ENCODE data around the gene LRP1. TPM values are rescaled to one million over a fixed set of nuclear protein-coding genes. Genes with fewer than 3 reads are reported as not detected.

Gene LRP1
- total and polyA plus RNA-seq, 4 donors, result 87.5 to 375 (median 139) TPM

GRCh38 chr12:57216014-57216911 lies 88.0 kb downstream of the LRP1 start, which contains the start of gene NXPH4:
NXPH4 (plus strand) TSS chr12:57216794; CDS start chr12:57216970, 176 bp downstream.
- no peaks in the 10 kb centered on the region for H3K9me3 ChIP-seq (ENCODE audit: control insufficient read depth in 4 of 4, low read length in 3 of 4)
- H3K9ac ChIP-seq (ENCODE audit: low read depth in 1 of 2, low read length in 2 of 2), result no peak within 1 kb of the TSS
- 2% methylated on average over 102 of the region's 102 CpGs for WGBS
- H3K4me1 ChIP-seq (ENCODE audit: control insufficient read depth in 4 of 4, insufficient read depth in 4 of 4, low read length in 3 of 4), result peaks cover 4 to 23% (median 10%) of the 10 kb centered on the region in 4 donors
- H3K27me3 ChIP-seq (ENCODE audit: control insufficient read depth in 4 of 4, insufficient read depth in 4 of 4, low read length in 3 of 4), result peaks cover 0 to 14% (median 10%) of the 10 kb centered on the region in 4 donors
- peaks cover 0 to 16% (median 2%) of the 10 kb centered on the region in 4 donors for H3K36me3 ChIP-seq (ENCODE audit: control insufficient read depth in 4 of 4, insufficient read depth in 3 of 4, low read depth in 1 of 4, low read length in 3 of 4)
- H3K27ac ChIP-seq (ENCODE audit: low read depth in 1 of 2, low read length in 2 of 2), result no peak within 1 kb of the TSS
- TF ChIP-seq EGR1 (IDR thresholded peaks at IDR 0.05; ENCODE audit: low read depth in 2 of 2), result no peak
- no peak for TF ChIP-seq JUND (IDR thresholded peaks at IDR 0.05)
- TF ChIP-seq ATF3 (IDR thresholded peaks at IDR 0.05), result no peak
- no peak for TF ChIP-seq NR2F2 (IDR thresholded peaks at IDR 0.05)
- no peak for TF ChIP-seq RAD21 (IDR thresholded peaks at IDR 0.05)
- no peak for TF ChIP-seq GABPA (IDR thresholded peaks at IDR 0.05 in 1 of 2, conservative IDR thresholded peaks at IDR 0.05 in 1 of 2)
- no peak for TF ChIP-seq YY1 (IDR thresholded peaks at IDR 0.05)
- TF ChIP-seq, protein P1, sequence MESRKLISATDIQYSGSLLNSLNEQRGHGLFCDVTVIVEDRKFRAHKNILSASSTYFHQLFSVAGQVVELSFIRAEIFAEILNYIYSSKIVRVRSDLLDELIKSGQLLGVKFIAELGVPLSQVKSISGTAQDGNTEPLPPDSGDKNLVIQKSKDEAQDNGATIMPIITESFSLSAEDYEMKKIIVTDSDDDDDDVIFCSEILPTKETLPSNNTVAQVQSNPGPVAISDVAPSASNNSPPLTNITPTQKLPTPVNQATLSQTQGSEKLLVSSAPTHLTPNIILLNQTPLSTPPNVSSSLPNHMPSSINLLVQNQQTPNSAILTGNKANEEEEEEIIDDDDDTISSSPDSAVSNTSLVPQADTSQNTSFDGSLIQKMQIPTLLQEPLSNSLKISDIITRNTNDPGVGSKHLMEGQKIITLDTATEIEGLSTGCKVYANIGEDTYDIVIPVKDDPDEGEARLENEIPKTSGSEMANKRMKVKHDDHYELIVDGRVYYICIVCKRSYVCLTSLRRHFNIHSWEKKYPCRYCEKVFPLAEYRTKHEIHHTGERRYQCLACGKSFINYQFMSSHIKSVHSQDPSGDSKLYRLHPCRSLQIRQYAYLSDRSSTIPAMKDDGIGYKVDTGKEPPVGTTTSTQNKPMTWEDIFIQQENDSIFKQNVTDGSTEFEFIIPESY (IDR thresholded peaks at IDR 0.05), result no peak
- TF ChIP-seq HNF4A (conservative IDR thresholded peaks at IDR 0.05), result no peak
- no peak for TF ChIP-seq HNF4G (IDR thresholded peaks at IDR 0.05)
- no peak for DNase-seq (ENCODE audit: low spot score)
- H3K4me3 ChIP-seq (ENCODE audit: low read depth in 1 of 3, low read length in 3 of 3), result peak within 1 kb of the TSS in 1 of 3 donors; percentile 36

DNA sequence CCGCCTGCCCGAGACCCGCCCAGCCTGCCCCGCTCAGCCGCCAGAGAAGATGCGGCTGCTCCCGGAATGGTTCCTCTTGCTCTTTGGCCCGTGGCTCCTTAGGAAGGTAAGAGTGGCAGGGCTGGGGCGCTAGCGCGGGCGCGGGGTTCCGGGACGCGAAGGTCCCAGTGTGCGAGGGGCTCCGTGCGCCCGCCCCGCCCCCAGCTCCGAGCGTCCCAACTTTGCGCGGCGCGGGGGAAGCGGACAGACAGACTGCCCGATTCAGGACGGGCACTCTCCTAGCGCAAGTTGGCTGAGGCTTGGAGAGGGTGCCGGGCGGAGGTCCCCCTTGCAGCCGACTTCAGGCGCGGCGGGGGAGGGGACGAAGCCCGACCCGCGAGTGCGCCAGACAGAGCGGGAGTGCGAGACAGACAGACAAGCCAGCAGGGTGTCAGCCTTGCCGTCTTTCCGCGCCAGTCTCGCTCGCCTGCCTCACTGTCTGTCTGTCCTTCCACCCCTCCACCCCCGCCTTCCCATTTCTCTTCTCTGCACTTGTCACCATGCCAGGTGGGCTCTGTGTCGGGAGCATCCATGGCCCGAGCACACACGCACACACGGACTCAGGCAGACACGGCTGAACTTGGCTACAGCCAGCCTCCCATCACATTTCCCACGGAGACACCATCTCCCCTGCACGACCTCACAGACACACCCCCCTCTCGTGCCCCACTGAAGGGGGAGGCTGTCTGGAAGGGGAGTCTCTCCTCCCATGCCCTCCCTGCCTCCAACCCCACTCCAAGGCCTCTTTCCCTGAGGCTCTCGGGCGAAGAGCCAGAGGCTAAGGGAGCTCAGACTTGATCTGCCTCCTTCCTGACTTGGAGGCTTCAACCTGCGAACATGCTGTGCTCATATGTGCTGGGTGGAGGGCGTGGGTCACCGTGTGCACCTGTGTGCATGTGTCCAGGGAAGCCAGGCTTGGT lies 88.9 kb downstream of the LRP1 start:
- Histone ChIP-seq H3K9ac (ENCODE audit: low read depth in 1 of 2, low read length in 2 of 2) (no peak overlapping the region), H3K4me1 (ENCODE audit: control insufficient read depth in 4 of 4, insufficient read depth in 4 of 4, low read length in 3 of 4) (peaks cover 4 to 23% (median 10%) of the 10 kb centered on the region in 4 donors), H3K27ac (ENCODE audit: low read depth in 1 of 2, low read length in 2 of 2) (no peak overlapping the region), H3K9me3 (ENCODE audit: control insufficient read depth in 4 of 4, low read length in 3 of 4) (no peaks in the 10 kb centered on the region), H3K36me3 (ENCODE audit: control insufficient read depth in 4 of 4, insufficient read depth in 3 of 4, low read depth in 1 of 4, low read length in 3 of 4) (peaks cover 0 to 7% (median under 1%) of the 10 kb centered on the region in 4 donors), H3K4me3 (ENCODE audit: low read depth in 1 of 3, low read length in 3 of 3) (peak overlapping the region in 1 of 3 donors; percentile 36), H3K27me3 (ENCODE audit: control insufficient read depth in 4 of 4, insufficient read depth in 4 of 4, low read length in 3 of 4) (peaks cover 0 to 18% (median 16%) of the 10 kb centered on the region in 4 donors)
- WGBS, result 4% methylated on average over 63 of the region's 63 CpGs
- DNase-seq (ENCODE audit: low spot score), result no peak
- TF ChIP-seq YY1 (IDR thresholded peaks at IDR 0.05), result no peak
- no peak for TF ChIP-seq GABPA (IDR thresholded peaks at IDR 0.05 in 1 of 2, conservative IDR thresholded peaks at IDR 0.05 in 1 of 2)
- TF ChIP-seq SP1 (IDR thresholded peaks at IDR 0.05), result no peak
- no peak for TF ChIP-seq JUND (IDR thresholded peaks at IDR 0.05)
- TF ChIP-seq RXRA (IDR thresholded peaks at IDR 0.05), result no peak
- no peak for TF ChIP-seq HNF4G (IDR thresholded peaks at IDR 0.05)
- TF ChIP-seq FOXA1 (IDR thresholded peaks at IDR 0.05), result no peak
- TF ChIP-seq, protein P1 (IDR thresholded peaks at IDR 0.05), result no peak
- no peak for TF ChIP-seq TAF1 (conservative IDR thresholded peaks at IDR 0.05)
- no peak for TF ChIP-seq REST (IDR thresholded peaks at IDR 0.05)
- no peak for TF ChIP-seq HNF4A (conservative IDR thresholded peaks at IDR 0.05)
- TF ChIP-seq, protein P2, sequence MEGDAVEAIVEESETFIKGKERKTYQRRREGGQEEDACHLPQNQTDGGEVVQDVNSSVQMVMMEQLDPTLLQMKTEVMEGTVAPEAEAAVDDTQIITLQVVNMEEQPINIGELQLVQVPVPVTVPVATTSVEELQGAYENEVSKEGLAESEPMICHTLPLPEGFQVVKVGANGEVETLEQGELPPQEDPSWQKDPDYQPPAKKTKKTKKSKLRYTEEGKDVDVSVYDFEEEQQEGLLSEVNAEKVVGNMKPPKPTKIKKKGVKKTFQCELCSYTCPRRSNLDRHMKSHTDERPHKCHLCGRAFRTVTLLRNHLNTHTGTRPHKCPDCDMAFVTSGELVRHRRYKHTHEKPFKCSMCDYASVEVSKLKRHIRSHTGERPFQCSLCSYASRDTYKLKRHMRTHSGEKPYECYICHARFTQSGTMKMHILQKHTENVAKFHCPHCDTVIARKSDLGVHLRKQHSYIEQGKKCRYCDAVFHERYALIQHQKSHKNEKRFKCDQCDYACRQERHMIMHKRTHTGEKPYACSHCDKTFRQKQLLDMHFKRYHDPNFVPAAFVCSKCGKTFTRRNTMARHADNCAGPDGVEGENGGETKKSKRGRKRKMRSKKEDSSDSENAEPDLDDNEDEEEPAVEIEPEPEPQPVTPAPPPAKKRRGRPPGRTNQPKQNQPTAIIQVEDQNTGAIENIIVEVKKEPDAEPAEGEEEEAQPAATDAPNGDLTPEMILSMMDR (IDR thresholded peaks at IDR 0.05; ENCODE audit: low read depth, low read length, missing input control), result no peak
- no peak for TF ChIP-seq RAD21 (IDR thresholded peaks at IDR 0.05)
- TF ChIP-seq NR2F2 (IDR thresholded peaks at IDR 0.05), result no peak
- no peak for TF ChIP-seq ATF3 (IDR thresholded peaks at IDR 0.05)
